ENCODE measurements around the gene FRMD5. TPM values are rescaled to one million over a fixed set of nuclear protein-coding genes. Genes with fewer than 3 reads are reported as not detected.

FRMD5 gene
- total RNA-seq, 1 experiment from 2014 or later, result 6.5 TPM

- intact Hi-C loops (cut with micrococcal nuclease; ENCODE audit: unreplicated experiment), result loop anchor here (10.0 kb wide), 1 partner anchor 125 kb away; the partner anchor contains the start of gene FRMD5
- Histone ChIP-seq H4K20me1 (ENCODE audit: insufficient read depth) (no peaks in the 10 kb centered on the region), H3K4me2 (no peak overlapping the region), H3K4me1 (replicated peaks; ENCODE audit: insufficient read depth) (no peaks in the 10 kb centered on the region), H3F3A (ENCODE audit: insufficient read depth, low read depth) (no peaks in the 10 kb centered on the region), H3K36me3 (ENCODE audit: low read depth) (no peaks in the 10 kb centered on the region), H3K9me2 (ENCODE audit: insufficient read depth) (no peaks in the 10 kb centered on the region), H3K27ac (no peak overlapping the region), H3K9me3 (ENCODE audit: insufficient read depth, low read depth) (no peaks in the 10 kb centered on the region), H3K27me3 (ENCODE audit: insufficient read depth, low read depth) (no peaks in the 10 kb centered on the region), H3K79me2 (ENCODE audit: low read depth) (no peaks in the 10 kb centered on the region), H3K4me3 (no peak overlapping the region), H2AFZ (no peak overlapping the region)
- BruUV-seq (replicated peaks), result no TSS peak
- ChIA-PET POLR2A (ENCODE audit: unreplicated experiment) (no interaction called here), CTCF (no interaction called here)
- TF ChIP-seq CTCF (conservative IDR thresholded peaks at IDR 0.05) (no peak), EZH2 (IDR thresholded peaks at IDR 0.05; ENCODE audit: low read depth) (no peak)
- DNase-seq, result no peak
Measured at GRCh38 chr15:44069489-44069888, 125.6 kb downstream of the FRMD5 start.

- no peak overlapping the region for H3K4me2 ChIP-seq
- intact Hi-C loops (cut with micrococcal nuclease; ENCODE audit: unreplicated experiment), result loop anchor here (10.0 kb wide), 1 partner anchor 126 kb away; the partner anchor contains the start of gene FRMD5
- CTCF ChIA-PET, result no interaction called here
Measured at GRCh38 chr15:44068347-44068746, 126.7 kb downstream of the FRMD5 start.

GRCh38 chr15:44066211-44066827, 128.8 kb downstream of the FRMD5 start:
- Histone ChIP-seq H3K79me2 (ENCODE audit: low read depth) (no peaks in the 10 kb centered on the region), H3F3A (ENCODE audit: insufficient read depth, low read depth) (no peaks in the 10 kb centered on the region), H3K9me2 (ENCODE audit: insufficient read depth) (no peaks in the 10 kb centered on the region), H2AFZ (no peak overlapping the region), H3K4me2 (peak overlapping the region; percentile 34; the same call in 1 of the 2 replicates), H3K27me3 (ENCODE audit: insufficient read depth, low read depth) (no peaks in the 10 kb centered on the region), H3K27ac (no peak overlapping the region), H4K20me1 (ENCODE audit: insufficient read depth) (no peaks in the 10 kb centered on the region), H3K9me3 (ENCODE audit: insufficient read depth, low read depth) (no peaks in the 10 kb centered on the region), H3K4me1 (replicated peaks; ENCODE audit: insufficient read depth) (no peaks in the 10 kb centered on the region), H3K4me3 (no peak overlapping the region), H3K36me3 (ENCODE audit: low read depth) (no peaks in the 10 kb centered on the region)
- no peak for TF ChIP-seq EZH2 (IDR thresholded peaks at IDR 0.05; ENCODE audit: low read depth)
- TF ChIP-seq CTCF (conservative IDR thresholded peaks at IDR 0.05), result peak; percentile 90
- intact Hi-C loops (cut with micrococcal nuclease; ENCODE audit: unreplicated experiment), result loop anchor here (1.0 to 10.0 kb wide), 5 partner anchors 127 to 194 kb away; partner anchors contain the start of gene FRMD5
- ChIA-PET CTCF (interaction anchor here (0.6 to 1.8 kb wide), 4 partner anchors 153 to 488 kb away, joined by 3 to 13 read pairs (median 4); no protein-coding TSS in a partner anchor), POLR2A (ENCODE audit: unreplicated experiment) (no interaction called here)
- DNase-seq, result peak; percentile 51 to 52
- BruUV-seq (replicated peaks), result no TSS peak

More at GRCh38 chr15:44068347-44068746, 126.7 kb downstream of the FRMD5 start:
- POLR2A ChIA-PET (ENCODE audit: unreplicated experiment), result no interaction called here
- Histone ChIP-seq H3K36me3 (ENCODE audit: low read depth) (no peaks in the 10 kb centered on the region), H3K4me3 (no peak overlapping the region), H3K9me3 (ENCODE audit: insufficient read depth, low read depth) (no peaks in the 10 kb centered on the region), H3K9me2 (ENCODE audit: insufficient read depth) (no peaks in the 10 kb centered on the region), H2AFZ (no peak overlapping the region), H4K20me1 (ENCODE audit: insufficient read depth) (no peaks in the 10 kb centered on the region), H3K4me1 (replicated peaks; ENCODE audit: insufficient read depth) (no peaks in the 10 kb centered on the region), H3F3A (ENCODE audit: insufficient read depth, low read depth) (no peaks in the 10 kb centered on the region), H3K27me3 (ENCODE audit: insufficient read depth, low read depth) (no peaks in the 10 kb centered on the region), H3K79me2 (ENCODE audit: low read depth) (no peaks in the 10 kb centered on the region), H3K27ac (no peak overlapping the region)
- no TSS peak for BruUV-seq (replicated peaks)
- no peak for TF ChIP-seq EZH2 (IDR thresholded peaks at IDR 0.05; ENCODE audit: low read depth)
- TF ChIP-seq CTCF (conservative IDR thresholded peaks at IDR 0.05), result no peak
- DNase-seq, result no peak
